ENCODE measurements around the gene MRM2.

MRM2 gene

DNA sequence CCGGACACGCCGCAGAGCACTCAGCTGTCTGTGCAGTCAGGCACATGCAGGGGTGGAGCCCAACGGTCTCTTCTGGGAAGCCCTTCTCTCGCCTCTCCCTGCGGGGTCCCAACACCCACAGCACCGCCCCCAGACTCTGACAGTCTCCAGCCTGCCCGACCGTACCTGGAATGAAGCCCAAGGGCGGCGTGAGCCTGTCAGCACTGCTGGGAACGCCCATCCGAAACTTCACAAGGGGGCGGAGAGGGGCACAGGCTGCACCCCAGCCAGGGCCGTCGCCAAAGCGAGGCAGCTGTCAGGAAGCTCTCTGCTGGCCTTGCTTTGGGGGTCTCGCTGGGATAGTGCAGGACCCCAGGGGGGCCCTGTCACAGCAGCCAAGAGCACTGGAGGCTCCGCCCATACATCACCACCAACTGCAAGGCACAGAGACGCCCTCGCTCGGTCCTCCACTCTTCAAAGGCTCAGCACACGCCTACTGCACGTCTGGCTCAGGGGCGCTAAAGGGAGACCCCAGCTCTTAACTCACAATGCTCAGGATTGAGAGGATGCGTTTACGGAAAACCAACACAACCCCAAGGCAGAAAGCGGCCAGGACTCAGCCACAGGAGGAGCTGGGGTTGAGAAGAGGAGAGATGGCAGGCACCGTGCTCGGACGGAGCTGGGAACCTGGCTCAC, 40.2 kb downstream of the MRM2 start:
- no peak for DNase-seq

DNA sequence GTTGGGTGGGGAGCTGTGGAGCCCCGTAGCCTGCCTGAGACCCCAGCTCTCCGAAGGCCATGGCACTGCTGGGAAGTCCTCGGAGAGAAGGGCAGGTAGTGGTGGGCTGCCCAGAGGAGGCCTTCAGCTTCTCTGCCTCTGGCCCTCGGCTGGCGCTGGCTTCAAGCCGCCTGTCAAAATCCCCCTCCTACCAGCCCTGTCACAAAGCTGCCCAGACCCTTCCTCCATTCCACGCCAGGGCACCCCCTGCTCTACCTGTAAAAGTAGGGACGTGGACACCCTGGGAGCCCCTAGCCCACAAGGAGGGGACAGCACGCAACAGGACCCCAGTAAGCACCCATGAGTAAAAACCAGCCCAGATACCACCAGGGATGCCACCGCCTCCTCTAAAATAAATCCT, 40.9 kb downstream of the MRM2 start:
- no peak for DNase-seq

DNA sequence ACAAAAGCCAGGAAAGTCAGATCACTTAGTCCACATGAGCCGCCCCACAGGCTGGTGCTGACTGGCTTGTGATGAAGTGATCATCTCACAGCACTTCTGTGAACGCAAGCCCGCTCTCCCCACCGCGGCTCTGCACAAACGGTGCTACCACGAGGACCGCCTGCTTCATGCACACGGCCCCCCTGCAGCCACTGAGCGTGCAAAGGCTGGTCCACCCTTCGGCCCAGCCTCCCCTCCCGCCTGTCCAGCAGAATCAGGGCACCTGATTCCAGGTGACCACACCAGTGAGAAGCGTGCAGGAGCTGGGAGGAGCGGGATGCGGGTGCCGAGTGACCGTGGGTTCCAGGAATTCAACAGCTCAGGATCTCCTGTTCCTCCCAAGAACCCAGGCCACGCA, 41.4 kb downstream of the MRM2 start:
- DNase-seq = no peak

DNA sequence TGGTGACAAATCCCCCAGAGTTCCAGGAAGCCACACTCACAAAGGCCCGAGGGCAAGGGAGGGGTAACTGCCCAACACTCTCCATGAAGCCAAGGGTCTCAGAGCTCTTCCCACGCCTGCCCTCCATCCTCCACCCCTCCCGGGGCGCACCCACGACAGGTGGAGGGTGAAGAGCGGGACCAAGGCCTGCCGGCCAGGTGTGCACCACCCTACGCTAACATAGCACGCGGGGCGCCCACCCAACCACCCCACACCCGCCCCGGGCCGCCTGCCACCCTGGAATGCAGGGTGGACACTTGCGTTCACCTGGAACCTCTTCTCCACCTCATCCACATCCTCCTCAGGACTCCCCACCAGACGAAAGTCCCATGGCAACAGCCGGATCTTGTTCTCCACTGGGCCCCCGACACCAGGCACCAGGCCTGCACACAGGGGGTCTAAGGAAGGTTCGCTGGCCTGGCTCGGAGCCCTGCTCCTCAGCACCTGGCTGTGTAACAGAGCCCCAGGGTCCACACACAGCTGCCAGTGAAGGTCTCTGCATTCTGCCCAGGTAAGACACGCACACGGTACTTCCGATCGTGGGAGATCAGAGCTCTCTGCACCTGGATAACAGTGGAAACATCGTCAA, 41.9 kb downstream of the MRM2 start:
- no peak for DNase-seq

DNA sequence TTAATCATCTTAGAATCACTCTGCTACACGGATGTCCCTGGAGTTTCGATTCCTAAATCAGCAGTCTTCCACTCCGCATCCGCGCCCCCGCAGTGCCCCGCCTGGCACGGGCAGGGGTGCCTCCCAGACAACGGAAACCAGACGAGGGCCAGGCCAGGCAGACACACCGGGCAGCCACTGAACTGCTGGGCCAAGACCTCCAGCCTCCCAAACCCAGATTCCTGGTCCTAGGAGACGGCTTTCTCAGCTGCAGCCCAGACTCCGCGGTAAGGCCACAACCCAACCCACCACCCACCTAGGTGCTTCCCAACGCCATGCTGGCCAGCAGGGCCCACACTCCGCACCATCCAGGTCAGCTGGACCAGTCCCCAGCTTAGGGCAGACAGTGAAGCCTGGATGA, 42.5 kb downstream of the MRM2 start:
- DNase-seq = no peak

DNA sequence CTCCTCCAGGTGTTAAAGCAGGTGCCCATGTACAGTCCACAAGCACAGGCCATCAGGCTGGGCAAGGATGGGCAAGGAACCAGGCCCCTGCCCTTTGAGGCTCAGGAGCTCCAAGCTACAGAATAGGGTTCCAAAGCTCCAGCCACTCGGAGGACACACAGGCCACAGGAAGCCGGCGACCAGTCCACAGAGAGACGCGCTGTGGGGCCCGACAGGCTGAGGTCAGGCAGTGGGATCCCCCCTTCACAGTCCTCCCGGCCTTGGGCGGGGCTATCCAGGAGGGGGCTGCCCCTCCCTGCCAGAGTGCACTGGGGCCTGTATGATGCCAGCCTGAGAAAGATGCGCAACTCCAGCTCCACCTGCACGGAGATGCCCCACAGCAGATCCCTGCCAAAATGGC, 43.2 kb downstream of the MRM2 start:
- no peak for DNase-seq

DNA sequence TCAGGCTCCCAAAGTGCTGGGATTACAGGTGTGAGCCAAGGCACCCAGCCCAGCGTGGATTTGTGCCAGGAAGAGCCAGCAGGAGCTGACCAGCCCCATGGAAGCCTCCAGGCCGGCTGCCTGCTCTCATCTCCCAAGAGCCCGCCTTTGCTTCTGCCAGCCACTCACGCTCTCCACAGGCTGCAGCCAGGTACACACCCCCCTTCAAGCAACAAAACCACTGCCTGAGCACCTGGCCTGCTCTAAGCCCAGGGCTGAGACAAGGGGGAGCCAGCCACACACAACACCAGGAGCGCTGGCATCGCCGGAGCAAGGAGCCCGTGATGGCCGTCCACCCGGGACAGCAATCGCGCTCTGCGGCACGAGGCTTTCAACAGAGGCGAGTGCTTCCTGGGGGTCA, 43.8 kb downstream of the MRM2 start:
- no peak for DNase-seq

DNA sequence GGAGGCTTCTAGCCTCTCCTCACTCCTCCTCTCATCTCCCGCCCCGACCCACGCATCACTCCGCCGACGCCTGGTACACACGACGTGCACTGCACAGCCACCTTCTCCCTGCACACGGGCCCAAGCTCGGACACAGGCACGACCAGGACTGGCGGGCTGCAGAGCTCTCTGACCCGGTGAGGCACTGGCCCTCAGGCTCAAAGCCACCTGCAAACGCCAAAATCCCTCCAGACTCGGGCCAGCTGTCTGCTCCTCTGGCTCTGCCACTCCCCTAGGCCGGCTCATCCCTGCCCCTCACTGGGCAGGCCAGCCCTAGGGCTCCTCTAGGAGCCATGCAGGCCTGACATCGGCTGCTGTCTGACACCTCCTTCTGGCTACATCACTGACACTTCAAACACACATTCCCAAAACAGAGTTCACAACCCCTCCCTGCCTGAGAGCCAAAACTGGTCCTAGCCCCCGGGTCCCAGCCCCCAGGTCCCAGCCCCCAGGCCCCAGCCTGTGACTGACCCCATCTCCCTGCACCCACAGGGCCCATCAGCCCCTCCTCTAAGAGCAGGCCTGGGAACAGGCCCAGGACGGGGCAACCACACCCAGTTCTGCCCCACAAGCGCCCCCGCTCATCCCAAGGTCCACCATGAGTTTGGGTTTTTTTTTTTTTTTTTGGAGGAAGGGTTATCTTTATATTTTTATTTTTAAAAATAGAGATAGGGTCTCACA, 44.4 kb downstream of the MRM2 start:
- no peak for DNase-seq

DNA sequence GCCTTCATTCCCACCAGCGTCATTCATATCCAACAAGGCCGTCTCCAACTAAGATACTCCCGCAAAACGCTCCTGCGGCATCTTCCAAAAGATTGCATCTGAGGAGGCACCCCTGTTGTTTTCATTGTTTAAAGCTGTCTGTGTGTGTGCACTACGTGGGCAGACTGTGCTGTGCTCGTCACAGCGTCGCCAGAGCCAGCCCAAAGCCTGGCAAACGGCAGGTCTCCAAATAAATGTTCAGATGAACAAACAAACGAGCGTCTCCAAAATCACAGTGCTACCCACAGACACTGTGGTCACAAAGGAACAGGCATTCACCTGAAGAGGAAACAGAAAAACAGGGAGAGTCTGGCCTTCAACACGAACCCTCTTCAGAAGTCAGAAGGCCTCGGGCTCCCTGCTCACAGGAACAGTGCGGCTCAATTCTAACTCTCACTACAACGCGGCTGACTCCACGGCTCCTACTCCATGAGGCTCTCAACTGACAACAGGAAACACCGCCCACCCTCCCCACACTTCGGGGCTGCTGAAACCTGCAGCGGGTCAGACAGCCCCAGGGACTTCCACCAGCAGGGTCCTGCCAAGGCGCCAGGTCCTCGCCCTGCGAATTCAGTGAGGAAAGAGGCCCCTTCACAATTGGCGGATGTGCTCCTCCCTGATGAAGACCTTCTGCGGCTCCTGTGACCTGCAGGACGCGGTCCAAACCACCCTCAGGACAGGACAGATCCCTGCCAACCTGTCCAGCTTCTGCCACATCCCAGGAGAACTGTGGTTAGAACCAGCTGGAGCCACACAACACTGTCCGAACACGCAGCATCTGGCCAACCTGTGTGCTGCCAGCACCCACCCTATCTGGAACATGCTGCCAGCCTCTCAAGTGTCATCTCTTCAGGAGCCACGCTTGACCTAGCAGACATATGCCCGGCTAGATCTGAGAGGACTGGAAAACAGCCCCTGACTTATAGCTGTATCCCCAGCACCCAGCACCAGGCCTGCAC, 45.3 kb downstream of the MRM2 start:
- no peak for DNase-seq

DNA sequence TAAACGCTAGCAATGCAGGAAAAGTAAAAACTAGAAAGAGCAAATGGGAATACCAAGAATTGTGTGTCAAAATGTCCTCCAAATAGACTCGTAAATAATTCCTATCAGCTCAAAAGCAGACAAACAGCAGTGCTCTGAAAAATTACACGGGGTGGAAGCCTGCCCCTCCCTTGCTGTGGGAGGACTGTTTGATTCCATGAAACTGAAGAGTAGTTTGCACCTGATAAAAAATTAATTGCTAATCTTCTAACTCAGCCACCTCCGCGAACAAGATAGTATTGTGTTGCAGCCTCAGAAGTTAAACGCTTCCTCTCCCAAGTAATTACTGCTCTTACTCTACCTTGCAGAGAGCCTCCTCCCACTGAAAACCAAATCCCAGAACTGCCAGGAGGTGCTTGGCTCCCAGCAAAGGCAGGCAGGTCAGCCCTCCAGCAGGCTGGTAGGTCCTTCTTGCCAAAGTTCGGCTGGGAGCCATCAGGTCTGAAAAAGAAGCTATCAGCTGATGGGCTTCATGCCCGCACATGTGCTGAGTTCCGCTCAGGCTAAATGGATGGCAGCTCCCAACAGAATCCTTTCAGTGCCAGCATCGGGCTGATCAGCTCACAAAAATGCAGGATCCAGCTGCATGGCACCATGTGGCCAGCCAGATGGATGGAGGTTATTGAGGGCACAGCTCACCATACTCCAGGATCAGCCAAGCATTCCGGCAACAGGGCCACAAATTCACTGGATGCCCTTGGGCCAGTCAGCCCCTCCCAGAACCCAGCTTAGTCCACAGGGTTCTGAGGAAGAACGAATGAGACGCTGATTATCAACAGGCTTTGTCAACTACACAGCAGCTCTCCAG, 46.4 kb downstream of the MRM2 start:
- no peak for DNase-seq

DNA sequence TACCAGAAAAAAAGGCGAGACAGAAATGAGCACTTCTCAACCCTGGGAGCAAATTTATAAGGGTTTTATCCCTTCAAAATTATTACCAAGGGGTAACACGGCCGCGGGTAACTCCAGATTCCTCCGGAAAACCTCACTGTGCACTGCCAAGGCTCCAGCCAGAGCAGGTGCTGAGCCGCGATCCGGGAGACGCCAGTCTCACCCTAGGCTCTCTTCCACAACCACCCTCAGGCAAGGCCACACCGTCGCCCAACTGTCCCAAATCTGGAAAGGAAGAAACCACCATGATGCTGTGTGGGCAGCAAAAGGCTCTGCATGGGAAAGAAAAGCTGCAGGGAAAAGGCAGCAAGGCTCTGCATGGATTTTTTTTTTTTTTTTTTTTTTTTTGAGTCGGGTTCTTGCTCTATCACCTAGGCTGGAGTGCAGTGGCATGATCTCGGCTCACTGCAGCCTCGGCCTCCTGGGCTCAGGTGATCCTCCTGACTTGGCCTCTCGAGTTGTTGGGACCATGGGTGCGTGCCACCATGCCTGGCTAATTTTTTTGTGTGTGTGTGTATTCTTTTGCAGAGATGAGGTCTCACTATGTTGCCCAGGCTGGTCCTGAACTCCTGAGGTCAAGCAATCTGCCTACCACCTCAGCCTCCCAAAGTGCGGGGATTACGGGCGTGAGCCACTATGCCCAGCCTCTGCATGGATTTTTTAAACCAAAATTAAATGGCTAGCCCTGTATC, 48.3 kb downstream of the MRM2 start:
- DNase-seq = no peak

DNA sequence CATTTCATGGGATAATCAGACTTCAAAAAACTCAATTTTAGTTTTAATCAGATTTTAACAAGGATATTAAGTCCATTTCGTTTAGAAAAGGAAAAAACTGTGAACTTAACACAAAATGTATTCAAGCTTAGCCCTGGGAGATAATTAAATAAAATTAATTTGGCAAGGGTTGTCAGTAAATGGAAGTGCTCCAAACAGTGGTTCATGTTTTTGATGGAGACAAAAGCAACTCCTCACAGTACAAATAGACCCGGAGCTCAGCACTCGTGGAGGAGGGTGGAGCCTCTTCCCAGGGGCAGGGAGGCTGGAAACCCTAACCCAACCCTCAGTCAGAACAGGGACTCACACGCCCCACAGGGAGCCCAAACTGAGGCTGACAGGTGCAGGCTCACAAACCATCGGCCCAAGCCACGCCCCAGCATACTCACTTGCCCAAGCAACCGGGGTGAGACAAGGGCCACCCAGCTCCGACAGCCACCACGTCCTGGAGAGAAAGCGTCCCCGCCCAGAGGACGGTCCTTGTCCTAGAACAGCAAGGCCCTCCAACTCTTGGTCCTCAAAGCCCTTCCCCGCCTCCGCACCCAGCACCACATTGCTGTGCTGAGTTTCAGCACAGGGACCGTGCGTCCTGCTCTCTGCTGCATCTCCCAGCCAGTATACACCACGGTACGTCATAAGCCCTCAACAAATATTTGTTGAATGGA, 49.0 kb downstream of the MRM2 start:
- no peak for DNase-seq

DNA sequence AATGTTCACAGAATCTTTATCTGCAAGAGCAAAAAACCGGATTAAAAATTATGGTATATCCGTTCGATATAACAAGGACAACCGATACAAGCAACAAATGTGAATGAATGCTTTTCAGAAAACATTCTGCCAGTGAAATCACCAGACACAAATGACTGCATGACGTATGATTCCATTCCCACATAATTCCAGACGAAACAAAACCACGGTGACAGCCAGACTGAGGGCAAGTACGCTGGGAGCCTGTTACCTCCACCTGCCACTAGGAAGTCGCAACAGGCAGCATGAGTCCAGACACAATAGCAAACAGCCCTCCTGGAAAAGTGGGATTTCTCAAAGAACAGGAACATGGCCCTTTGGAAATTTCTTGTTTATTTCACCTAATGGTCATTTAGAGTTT, 51.0 kb downstream of the MRM2 start:
- no peak for DNase-seq

DNA sequence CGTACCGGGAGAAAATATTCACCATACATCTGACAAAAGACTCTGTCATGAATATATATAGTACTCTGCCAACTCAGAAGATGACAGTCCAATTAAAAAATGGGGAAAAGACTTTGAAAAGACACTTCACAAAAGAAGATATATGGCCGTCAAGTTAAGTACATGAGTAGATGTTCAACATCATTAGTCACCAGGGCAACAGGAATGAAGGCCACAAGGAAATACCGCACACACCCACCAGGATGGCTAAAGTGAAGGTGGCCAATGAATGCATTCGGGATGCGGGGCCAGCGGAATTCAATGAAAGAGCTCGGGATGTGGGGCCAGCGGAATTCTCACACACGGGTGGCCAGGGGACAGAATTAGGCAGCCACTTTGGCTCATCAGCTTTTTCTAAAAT, 51.5 kb downstream of the MRM2 start:
- DNase-seq = no peak

DNA sequence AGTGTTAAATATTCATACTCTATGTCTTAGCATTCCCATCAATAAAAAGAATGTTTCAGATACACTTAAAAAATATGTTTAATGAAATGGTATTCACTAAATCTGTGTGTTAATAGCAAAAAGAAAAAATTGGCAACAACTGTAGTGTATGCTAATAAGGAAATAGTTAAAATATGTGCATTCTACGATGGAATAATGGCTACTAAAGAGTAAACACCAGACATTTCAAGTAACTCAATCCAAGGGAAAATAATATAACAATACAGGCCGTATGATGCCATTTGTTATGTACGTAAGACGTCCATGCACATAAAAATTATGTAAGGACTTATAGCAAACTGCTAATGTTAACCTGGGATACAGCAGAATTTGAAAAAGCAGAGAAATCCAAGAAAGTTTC, 55.8 kb downstream of the MRM2 start:
- DNase-seq = no peak

DNA sequence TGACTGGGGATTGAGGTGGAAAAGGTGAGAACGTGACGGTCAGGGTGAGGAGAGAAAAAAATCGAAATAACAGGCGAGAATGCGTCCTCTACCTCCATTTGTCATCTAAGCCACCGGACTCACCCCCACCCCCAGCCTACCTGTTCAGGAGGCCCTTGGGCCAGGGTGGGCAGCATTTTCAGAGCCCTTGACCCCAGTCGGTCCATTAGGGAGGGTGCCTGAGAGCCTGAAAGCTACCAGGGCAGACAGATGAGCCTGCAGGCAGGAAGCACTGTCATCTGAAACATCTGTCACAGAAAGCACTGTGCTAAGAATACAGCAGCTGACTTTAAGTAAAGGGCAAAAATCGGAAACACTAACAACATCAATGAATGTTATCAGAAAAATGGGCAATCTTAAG, 56.3 kb downstream of the MRM2 start:
- no peak for DNase-seq

All from activated gamma-delta T cell treated with Interleukin-2 at 50 U/mL for 16 hours (primary cell).